HCT116 (cell line): ENCODE measurements around the gene VASH2.

Source experiments
- CTCF ChIP-seq, 3 experiments: fragments of 200-600 bp in 1 of 3; sonication (generic) in 1 of 3; IDR thresholded peaks in 2 of 3; conservative IDR thresholded peaks in 1 of 3; 2 replicates each; pipeline ENCODE4 v1.5.1; 2012 to 2017; ENCODE audit warnings: low read depth in 2 of 3, low read length in 2 of 3, antibody characterized with exemption in 1 of 3, borderline replicate concordance in 1 of 3, control low read depth in 1 of 3, mild to moderate bottlenecking in 1 of 3, mixed read lengths in 1 of 3, mixed run types in 1 of 3, moderate library complexity in 1 of 3; ENCODE audit not compliant: insufficient read depth in 1 of 3
- ELF1 ChIP-seq: IDR thresholded peaks from 2 replicates; pipeline ENCODE4 v1.6.1; 2012; ENCODE audit warnings: low read depth, borderline replicate concordance
- EZH2 ChIP-seq: fragments of 200-600 bp; sonication (generic); IDR thresholded peaks from 2 replicates; pipeline ENCODE4 v1.6.1; 2017; ENCODE audit warnings: antibody characterized with exemption, mixed run types
- EZH2phosphoT487 ChIP-seq: fragments of 200-600 bp; IDR thresholded peaks from 2 replicates; pipeline ENCODE4 v1.6.1; 2018; ENCODE audit warnings: antibody characterized with exemption, borderline replicate concordance
- POLR2A ChIP-seq: IDR thresholded peaks from 2 replicates; pipeline ENCODE4 v1.7.0; 2011; ENCODE audit warnings: borderline replicate concordance; ENCODE audit not compliant: insufficient read depth, insufficient read length; ENCODE audit errors: extremely low read depth
- POLR2AphosphoS5 ChIP-seq: IDR thresholded peaks from 2 replicates; pipeline ENCODE4 v1.6.1; 2011; ENCODE audit warnings: mild to moderate bottlenecking, low read depth, low read length, moderate library complexity
- RAD21 ChIP-seq: IDR thresholded peaks from 2 replicates; pipeline ENCODE4 v1.6.1; 2012; ENCODE audit warnings: low read depth, mild to moderate bottlenecking
- SIN3A ChIP-seq: IDR thresholded peaks from 2 replicates; pipeline ENCODE4 v1.6.1; 2012; ENCODE audit warnings: low read depth
- SRF ChIP-seq: IDR thresholded peaks from 2 replicates; pipeline ENCODE4 v1.6.1; 2012; ENCODE audit warnings: low read depth
- ZNF274 ChIP-seq: fragments of 200-500 bp; sonication (Bioruptor generic); IDR thresholded peaks from 2 replicates; pipeline ENCODE4 v1.6.1; 2014; ENCODE audit warnings: mild to moderate bottlenecking, low read depth, low read length, inconsistent platforms
- TF ChIP-seq, protein P1 (sequence below): IDR thresholded peaks from 2 replicates; pipeline ENCODE4 v1.6.1; 2012; ENCODE audit warnings: low read depth
- TF ChIP-seq, protein P2 (sequence below): IDR thresholded peaks from 2 replicates; pipeline ENCODE4 v1.6.1; 2012

DNA sequence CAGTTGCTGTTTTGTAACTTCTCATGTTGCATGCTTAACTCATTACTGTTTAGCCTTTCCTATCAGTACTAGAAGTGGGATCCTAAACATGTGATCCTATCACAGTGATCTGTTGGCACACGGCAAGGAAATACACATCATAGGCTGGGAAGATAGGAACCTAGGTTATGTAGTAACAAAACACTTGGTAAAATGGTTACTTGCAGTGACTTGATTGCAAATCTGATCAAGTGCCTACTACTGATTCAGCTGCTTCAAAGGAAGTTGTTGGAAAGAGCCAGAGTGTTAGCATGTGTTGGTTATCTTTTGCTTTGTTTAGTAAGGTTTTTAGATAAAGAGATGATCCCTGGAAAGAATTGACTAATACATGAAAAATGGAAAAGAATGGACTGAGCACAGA is 8.9 kb upstream of the VASH2 start:
- TF ChIP-seq POLR2AphosphoS5 (no peak), RAD21 (no peak), EZH2phosphoT487 (no peak), CTCF (IDR thresholded peaks at IDR 0.05 in 2 of 3, conservative IDR thresholded peaks at IDR 0.05 in 1 of 3; ENCODE audit: borderline replicate concordance in 1 of 3, insufficient read depth in 1 of 3, low read depth in 2 of 3, low read length in 2 of 3) (no peak), SRF (no peak), EZH2 (no peak), ELF1 (no peak), ZNF274 (no peak), SIN3A (no peak), POLR2A (no peak)
- TF ChIP-seq, protein P1, sequence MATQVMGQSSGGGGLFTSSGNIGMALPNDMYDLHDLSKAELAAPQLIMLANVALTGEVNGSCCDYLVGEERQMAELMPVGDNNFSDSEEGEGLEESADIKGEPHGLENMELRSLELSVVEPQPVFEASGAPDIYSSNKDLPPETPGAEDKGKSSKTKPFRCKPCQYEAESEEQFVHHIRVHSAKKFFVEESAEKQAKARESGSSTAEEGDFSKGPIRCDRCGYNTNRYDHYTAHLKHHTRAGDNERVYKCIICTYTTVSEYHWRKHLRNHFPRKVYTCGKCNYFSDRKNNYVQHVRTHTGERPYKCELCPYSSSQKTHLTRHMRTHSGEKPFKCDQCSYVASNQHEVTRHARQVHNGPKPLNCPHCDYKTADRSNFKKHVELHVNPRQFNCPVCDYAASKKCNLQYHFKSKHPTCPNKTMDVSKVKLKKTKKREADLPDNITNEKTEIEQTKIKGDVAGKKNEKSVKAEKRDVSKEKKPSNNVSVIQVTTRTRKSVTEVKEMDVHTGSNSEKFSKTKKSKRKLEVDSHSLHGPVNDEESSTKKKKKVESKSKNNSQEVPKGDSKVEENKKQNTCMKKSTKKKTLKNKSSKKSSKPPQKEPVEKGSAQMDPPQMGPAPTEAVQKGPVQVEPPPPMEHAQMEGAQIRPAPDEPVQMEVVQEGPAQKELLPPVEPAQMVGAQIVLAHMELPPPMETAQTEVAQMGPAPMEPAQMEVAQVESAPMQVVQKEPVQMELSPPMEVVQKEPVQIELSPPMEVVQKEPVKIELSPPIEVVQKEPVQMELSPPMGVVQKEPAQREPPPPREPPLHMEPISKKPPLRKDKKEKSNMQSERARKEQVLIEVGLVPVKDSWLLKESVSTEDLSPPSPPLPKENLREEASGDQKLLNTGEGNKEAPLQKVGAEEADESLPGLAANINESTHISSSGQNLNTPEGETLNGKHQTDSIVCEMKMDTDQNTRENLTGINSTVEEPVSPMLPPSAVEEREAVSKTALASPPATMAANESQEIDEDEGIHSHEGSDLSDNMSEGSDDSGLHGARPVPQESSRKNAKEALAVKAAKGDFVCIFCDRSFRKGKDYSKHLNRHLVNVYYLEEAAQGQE, result no peak
- TF ChIP-seq, protein P2, sequence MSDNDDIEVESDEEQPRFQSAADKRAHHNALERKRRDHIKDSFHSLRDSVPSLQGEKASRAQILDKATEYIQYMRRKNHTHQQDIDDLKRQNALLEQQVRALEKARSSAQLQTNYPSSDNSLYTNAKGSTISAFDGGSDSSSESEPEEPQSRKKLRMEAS, result no peak
